CD4-positive, alpha-beta T cell treated with Interleukin-17A for 1 hour (primary cell): ENCODE results near the gene KRTAP5-11.
"Not testable (repeated sequence)": the region's sequence is repeated elsewhere in the genome, so short reads cannot be mapped to it uniquely, and the experiment has no call there.

Experiments
- DNase-seq: peaks from one replicate; pipeline ENCODE4 v3.0.0-alpha.2; 2020

KRTAP5-11 gene

GRCh38 chr11:71554996-71555395 lies 27.7 kb downstream of the KRTAP5-11 start:
- DNase-seq = no peak

DNA sequence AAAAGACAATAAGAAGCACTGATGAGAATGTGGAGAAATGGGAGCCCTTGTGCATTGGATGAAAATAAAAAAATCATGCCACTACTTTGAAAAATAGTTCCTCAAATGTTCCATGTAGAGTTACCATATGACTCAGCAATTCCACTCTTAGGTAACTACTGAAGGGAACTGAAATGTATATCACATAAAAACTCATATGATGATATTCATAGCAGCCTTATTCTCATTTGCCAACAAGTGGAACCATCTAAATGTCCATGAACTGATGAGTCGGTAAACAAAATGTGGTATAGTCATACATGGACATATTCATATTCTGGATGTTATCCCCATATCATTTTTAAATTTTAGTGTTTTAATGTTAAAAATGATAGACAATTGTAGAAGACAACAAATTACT lies 31.0 kb downstream of the KRTAP5-11 start:
- no peak for DNase-seq

GRCh38 chr11:71548716-71549151 lies 33.9 kb downstream of the KRTAP5-11 start:
- DNase-seq = no peak

- no peak for DNase-seq
These were observed 34.6 kb downstream of the KRTAP5-11 start, which contains the start of gene KRTAP5-9 for GRCh38 chr11:71548120-71548519. KRTAP5-9 (plus strand) TSS chr11:71548420; CDS start chr11:71548658, 238 bp downstream.

DNA sequence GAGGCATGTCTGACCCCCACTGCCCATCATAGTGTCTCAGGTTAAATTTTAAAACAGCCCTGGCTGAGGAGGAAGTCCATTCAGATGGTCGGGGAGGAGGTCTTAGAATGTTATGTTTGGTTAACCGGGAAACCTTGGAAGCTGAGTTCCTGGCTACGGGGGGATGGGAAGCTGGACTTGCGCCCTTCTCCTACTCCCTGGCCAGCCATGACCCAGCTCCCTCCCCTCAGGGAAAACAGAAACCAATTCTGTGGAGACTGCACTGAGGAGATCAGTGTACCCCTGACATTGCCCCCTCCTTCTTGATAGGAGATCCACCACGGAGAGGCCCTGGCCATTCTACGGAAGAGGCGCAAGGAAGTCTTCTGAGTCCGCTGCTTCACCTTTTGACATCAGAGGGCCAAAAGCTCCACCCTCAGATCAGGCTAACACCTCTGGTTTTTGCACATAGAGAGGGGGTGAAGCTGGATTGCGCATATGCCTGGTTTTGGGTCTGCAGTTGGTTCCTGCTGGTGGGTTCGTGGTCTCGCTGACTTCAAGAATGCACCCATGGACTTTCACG lies 37.2 kb downstream of the KRTAP5-11 start:
- DNase-seq = no peak

DNA sequence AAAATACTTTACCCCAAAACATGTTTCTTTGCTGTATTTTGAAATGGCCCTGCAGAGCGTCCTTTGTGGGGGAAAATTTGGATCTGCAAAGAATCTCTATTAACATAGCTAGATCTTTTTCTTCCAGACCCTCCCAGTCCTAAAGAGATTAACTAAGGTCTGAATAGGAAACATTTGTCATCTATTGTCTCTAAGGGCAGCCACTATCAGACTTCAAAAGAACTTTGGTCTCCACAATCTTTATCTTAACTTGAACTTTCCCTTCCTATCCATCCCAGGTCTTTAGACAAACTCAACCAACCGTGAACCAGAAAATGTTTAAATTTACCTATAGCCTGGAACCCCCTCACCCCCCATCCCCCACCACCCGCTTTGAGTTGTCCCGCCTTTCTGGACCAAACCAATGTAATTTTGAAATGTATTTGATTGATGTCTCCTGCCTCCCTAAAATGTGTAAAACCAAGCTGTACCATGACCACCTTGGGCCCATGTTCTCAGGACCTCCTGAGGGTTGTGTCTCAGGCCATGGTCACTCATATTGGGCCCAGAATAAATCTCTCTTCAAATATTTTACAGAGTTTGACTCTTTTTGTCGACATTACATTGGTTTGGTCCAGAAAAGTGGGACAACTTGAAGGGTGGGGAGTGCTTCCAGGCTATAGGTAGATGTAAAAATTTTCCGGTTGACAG lies 38.0 kb downstream of the KRTAP5-11 start:
- no peak for DNase-seq

DNA sequence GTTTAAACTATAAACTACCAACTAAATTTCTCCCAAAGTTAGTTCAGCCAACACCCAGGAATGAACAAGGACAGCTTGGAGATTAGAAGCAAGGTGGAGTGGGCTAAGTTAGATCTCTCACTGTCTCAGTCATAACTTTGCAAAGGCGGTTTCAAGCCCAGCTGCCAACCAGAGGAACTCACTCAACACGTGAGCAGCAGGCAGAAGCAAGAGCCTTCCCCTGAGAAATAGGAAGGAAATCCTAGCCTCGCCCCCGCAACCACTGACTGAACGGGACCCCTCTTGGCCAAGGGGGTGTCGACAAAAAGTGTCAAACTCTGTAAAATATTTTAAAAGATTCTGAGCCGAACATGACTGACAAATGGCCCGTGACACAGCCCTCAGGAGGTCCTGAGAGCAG lies 38.8 kb downstream of the KRTAP5-11 start:
- DNase-seq = no peak

GRCh38 chr11:71542879-71543777 lies 39.5 kb downstream of the KRTAP5-11 start:
- no peak for DNase-seq

GRCh38 chr11:71542382-71542781 lies 40.3 kb downstream of the KRTAP5-11 start:
- no peak for DNase-seq

DNA sequence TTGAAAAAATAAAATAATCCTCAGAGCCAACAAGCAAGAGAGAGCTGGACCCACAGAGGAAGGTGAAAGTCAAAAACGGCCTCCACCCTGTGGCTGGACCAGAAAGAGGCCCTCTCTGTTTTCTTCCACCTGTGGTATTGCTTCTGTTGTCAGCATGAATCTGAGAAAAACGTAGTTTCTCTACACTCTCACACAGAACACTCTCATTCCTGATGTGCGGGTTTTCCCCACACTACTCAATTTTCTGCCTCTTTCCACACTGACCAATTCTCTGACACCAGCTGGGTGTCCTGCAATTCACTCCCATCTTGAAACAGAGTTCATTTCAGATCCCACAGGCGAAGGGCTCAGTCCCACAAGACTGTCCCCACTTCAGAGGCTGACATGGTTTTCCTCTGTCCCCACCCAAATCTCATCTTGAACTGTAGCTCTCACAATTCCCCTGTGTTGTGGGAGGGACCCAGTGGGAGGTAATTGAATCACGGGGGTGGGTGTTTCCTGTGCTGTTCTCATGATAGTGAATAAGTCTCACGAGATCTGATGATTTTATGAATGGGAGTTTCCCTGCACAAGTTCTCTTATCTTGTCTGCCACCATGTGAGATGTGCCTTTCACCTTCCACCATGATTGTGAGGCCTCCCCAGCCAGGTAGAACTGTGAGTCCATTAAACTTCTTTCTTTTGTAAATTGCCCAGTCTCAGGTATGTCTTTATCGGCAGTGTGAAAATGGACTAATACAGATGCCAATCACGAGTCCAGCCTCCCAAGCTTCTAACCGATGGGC lies 42.0 kb downstream of the KRTAP5-11 start:
- not testable (repeated sequence) for DNase-seq

DNA sequence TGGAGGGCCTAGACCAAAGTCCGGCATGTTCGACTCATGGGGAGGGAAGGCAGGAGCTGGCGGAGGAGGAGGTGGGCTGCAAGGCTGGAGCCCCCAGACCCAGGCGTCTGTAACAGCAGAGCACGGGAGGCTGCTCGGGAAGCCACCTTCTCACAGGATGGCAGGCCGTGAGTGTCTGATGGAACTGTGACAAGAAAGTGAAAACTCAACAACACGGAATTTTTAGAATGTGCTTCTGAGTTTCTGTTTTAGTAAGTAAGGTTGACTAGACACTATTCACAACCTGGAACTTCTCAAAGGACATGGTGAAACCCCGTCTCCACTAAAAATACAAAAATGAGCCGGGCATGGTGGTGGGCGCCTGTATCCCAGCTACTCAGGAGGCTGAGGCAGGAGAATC lies 42.7 kb downstream of the KRTAP5-11 start:
- DNase-seq = not testable (repeated sequence)

DNA sequence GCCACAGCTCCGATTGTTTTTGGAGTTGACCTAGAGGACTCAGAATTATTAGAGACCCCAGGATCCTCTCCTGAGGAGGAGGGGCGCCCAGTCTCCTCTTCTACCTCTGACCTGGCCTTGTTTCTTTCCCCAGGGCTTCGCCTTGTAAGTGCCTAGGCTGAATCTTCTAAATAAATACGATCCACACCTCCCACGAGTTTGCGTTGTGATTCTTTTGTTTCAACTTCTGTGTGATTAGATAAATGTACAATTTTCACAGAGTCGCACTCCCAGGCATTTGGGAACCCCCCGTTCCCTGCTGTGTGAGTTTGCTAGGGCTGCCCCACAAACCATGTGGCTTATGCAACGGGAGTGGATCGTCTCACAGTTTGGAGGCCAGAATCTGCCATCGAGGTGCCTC lies 43.7 kb downstream of the KRTAP5-11 start:
- DNase-seq = no peak

DNA sequence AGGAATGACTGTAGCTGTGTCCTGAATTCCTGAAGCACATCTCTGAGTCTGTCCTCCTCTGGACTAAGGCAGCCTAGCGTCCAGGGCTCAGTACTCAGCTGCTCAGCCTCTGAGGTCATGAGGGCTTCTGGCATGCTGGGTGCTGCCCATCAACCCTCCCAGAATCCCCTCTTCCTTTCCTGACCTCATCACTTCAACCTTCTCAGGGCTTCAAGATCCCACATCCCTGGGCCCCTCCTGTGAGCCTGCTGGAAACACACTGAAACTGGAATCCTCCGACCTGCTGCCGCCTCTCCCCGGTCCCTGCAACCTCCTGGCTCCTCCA lies 44.0 kb downstream of the KRTAP5-11 start:
- DNase-seq = no peak

GRCh38 chr11:71537977-71538665 lies 44.6 kb downstream of the KRTAP5-11 start, which contains the start of gene KRTAP5-8:
KRTAP5-8 (plus strand) TSS chr11:71538025; CDS start chr11:71538056, 31 bp downstream.
- DNase-seq = not testable (repeated sequence)

- DNase-seq = no peak
These were observed 45.1 kb downstream of the KRTAP5-11 start for GRCh38 chr11:71537537-71537936.

- no peak for DNase-seq
These were observed 46.9 kb downstream of the KRTAP5-11 start for GRCh38 chr11:71535825-71536224.

DNA sequence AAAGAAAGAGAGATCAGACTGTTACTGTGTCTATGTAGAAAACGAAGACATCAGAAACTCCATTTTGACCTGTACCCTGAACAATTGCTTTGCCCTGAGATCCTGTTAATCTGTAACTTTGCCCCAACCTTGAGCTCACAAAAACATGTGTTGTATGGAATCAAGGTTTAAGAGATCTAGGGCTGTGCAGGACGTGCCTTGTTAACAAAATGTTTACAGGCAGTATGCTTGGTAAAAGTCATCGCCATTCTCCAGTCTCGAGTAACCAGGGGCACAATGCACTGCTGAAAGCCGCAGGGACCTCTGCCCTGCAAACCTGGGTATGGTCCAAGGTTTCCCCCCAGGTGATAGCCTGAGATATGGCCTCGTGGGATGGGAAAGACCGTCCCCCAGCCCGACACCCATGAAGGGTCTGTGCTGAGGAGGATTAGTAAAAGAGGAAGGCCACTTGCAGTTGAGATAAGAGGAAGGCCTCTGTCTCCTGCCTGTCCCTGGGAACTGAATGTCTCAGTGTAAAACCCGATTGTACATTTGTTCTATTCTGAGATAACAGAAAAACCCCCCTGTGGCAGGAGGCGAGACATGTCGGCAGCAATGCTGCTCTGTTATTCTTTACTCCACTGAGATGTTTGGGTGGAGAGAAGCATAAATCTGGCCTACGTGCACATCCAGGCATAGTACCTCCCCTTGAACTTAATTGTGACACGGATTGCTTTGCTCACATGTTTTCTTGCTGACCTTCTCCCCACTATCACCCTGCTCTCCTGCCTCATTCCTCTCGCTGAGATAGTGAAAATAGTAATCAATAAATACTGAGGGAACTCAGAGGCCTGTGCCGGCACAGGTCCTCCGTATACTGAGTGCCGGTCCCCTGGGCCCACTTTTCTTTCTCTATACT lies 47.7 kb downstream of the KRTAP5-11 start:
- DNase-seq = not testable (repeated sequence)

- no peak for DNase-seq
These were observed 50.6 kb downstream of the KRTAP5-11 start for GRCh38 chr11:71532036-71532610.
